ENCODE data around the gene PARD3B. TPM values are rescaled to one million over a fixed set of nuclear protein-coding genes. Genes with fewer than 3 reads are reported as not detected.

The PARD3B gene
- total RNA-seq, 1 experiment from 2014 or later, result 2.0 TPM

DNA sequence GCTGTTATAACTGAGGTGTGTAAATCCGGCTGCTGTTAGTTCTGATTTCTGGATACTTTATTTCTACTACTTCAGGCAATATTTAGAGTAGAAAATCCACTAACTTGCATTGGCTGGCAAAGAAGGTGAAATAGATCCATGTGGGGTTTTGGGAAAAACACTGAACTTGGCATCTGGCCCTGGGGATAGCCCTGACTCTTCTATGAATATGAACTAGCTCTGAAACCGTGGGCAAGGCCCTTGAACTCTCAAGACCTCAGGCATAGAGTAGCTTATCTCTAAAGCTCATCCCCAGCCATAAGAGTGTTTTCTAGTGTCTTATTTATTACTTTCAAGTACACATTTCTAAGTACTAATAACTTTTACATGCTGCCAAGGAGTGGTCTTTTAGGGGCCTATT, 25.8 kb downstream of the PARD3B start:
- no TSS peak for BruUV-seq (replicated peaks)
- ChIA-PET CTCF (no interaction called here), RAD21 (ENCODE audit: low non-redundant PET in 1 of 2, low total read pairs in 2 of 2, uncharacterized antibody in 2 of 2, unreplicated experiment in 2 of 2) (no interaction called here), POLR2A (no interaction called here)
- no peak overlapping the region for H3K9ac ChIP-seq (ENCODE audit: low read length)
- TF ChIP-seq SRF (IDR thresholded peaks at IDR 0.05; ENCODE audit: low read depth) (no peak), SIN3A (IDR thresholded peaks at IDR 0.05; ENCODE audit: low read depth) (no peak), ZFX (IDR thresholded peaks at IDR 0.05) (no peak), EZH2 (IDR thresholded peaks at IDR 0.05) (no peak), JUND (IDR thresholded peaks at IDR 0.05) (no peak), SP1 (IDR thresholded peaks at IDR 0.05; ENCODE audit: low read depth) (no peak), RAD21 (IDR thresholded peaks at IDR 0.05; ENCODE audit: low read depth) (no peak), CEBPB (IDR thresholded peaks at IDR 0.05; ENCODE audit: low read depth) (no peak), POLR2A (IDR thresholded peaks at IDR 0.05; ENCODE audit: borderline replicate concordance, extremely low read depth, insufficient read depth, insufficient read length) (no peak), ELF1 (IDR thresholded peaks at IDR 0.05; ENCODE audit: borderline replicate concordance, low read depth) (no peak), EZH2phosphoT487 (IDR thresholded peaks at IDR 0.05; ENCODE audit: borderline replicate concordance) (no peak), POLR2AphosphoS5 (IDR thresholded peaks at IDR 0.05; ENCODE audit: low read depth, low read length) (no peak), EGR1 (IDR thresholded peaks at IDR 0.05; ENCODE audit: low read depth) (no peak), TCF7L2 (IDR thresholded peaks at IDR 0.05; ENCODE audit: borderline replicate concordance, extremely low read depth, insufficient read depth, insufficient read length) (no peak), FOSL1 (IDR thresholded peaks at IDR 0.05; ENCODE audit: low read depth) (no peak)
- TF ChIP-seq, protein P1, sequence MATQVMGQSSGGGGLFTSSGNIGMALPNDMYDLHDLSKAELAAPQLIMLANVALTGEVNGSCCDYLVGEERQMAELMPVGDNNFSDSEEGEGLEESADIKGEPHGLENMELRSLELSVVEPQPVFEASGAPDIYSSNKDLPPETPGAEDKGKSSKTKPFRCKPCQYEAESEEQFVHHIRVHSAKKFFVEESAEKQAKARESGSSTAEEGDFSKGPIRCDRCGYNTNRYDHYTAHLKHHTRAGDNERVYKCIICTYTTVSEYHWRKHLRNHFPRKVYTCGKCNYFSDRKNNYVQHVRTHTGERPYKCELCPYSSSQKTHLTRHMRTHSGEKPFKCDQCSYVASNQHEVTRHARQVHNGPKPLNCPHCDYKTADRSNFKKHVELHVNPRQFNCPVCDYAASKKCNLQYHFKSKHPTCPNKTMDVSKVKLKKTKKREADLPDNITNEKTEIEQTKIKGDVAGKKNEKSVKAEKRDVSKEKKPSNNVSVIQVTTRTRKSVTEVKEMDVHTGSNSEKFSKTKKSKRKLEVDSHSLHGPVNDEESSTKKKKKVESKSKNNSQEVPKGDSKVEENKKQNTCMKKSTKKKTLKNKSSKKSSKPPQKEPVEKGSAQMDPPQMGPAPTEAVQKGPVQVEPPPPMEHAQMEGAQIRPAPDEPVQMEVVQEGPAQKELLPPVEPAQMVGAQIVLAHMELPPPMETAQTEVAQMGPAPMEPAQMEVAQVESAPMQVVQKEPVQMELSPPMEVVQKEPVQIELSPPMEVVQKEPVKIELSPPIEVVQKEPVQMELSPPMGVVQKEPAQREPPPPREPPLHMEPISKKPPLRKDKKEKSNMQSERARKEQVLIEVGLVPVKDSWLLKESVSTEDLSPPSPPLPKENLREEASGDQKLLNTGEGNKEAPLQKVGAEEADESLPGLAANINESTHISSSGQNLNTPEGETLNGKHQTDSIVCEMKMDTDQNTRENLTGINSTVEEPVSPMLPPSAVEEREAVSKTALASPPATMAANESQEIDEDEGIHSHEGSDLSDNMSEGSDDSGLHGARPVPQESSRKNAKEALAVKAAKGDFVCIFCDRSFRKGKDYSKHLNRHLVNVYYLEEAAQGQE (IDR thresholded peaks at IDR 0.05; ENCODE audit: low read depth), result no peak
- TF ChIP-seq, protein P2, sequence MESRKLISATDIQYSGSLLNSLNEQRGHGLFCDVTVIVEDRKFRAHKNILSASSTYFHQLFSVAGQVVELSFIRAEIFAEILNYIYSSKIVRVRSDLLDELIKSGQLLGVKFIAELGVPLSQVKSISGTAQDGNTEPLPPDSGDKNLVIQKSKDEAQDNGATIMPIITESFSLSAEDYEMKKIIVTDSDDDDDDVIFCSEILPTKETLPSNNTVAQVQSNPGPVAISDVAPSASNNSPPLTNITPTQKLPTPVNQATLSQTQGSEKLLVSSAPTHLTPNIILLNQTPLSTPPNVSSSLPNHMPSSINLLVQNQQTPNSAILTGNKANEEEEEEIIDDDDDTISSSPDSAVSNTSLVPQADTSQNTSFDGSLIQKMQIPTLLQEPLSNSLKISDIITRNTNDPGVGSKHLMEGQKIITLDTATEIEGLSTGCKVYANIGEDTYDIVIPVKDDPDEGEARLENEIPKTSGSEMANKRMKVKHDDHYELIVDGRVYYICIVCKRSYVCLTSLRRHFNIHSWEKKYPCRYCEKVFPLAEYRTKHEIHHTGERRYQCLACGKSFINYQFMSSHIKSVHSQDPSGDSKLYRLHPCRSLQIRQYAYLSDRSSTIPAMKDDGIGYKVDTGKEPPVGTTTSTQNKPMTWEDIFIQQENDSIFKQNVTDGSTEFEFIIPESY (IDR thresholded peaks at IDR 0.05; ENCODE audit: extremely low read depth, insufficient replicate concordance, low read length), result no peak
- TF ChIP-seq, protein P3, sequence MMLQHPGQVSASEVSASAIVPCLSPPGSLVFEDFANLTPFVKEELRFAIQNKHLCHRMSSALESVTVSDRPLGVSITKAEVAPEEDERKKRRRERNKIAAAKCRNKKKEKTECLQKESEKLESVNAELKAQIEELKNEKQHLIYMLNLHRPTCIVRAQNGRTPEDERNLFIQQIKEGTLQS (IDR thresholded peaks at IDR 0.05), result no peak
- TF ChIP-seq, protein P4, sequence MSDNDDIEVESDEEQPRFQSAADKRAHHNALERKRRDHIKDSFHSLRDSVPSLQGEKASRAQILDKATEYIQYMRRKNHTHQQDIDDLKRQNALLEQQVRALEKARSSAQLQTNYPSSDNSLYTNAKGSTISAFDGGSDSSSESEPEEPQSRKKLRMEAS (IDR thresholded peaks at IDR 0.05), result no peak
- TF ChIP-seq, protein P5, sequence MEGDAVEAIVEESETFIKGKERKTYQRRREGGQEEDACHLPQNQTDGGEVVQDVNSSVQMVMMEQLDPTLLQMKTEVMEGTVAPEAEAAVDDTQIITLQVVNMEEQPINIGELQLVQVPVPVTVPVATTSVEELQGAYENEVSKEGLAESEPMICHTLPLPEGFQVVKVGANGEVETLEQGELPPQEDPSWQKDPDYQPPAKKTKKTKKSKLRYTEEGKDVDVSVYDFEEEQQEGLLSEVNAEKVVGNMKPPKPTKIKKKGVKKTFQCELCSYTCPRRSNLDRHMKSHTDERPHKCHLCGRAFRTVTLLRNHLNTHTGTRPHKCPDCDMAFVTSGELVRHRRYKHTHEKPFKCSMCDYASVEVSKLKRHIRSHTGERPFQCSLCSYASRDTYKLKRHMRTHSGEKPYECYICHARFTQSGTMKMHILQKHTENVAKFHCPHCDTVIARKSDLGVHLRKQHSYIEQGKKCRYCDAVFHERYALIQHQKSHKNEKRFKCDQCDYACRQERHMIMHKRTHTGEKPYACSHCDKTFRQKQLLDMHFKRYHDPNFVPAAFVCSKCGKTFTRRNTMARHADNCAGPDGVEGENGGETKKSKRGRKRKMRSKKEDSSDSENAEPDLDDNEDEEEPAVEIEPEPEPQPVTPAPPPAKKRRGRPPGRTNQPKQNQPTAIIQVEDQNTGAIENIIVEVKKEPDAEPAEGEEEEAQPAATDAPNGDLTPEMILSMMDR (IDR thresholded peaks at IDR 0.05 in 2 of 3, conservative IDR thresholded peaks at IDR 0.05 in 1 of 3; ENCODE audit: borderline replicate concordance in 1 of 3, insufficient read depth in 1 of 3, low read depth in 2 of 3, low read length in 2 of 3), result no peak
- ATAC-seq (no peak), DNase-seq (ENCODE audit: low read depth, low spot score) (no peak)
- no peaks in the 10 kb centered on the region for H3K79me2 ChIP-seq (ENCODE audit: insufficient read depth, low read length)
- no peak overlapping the region for H3K4me3 ChIP-seq (replicated peaks in 1 of 2; ENCODE audit: low read depth in 1 of 2, low read length in 2 of 2)
- no peaks in the 10 kb centered on the region for H3K4me1 ChIP-seq (ENCODE audit: control insufficient read depth in 1 of 2, insufficient read depth in 2 of 2, low read length in 2 of 2)
- no peaks in the 10 kb centered on the region for H3K27me3 ChIP-seq (ENCODE audit: insufficient read depth, low read length)
- no peak overlapping the region for H2AFZ ChIP-seq (ENCODE audit: low read depth, low read length, poor library complexity, severe bottlenecking)
- no peaks in the 10 kb centered on the region for H3K9me2 ChIP-seq (ENCODE audit: insufficient read depth)
- H4K20me1 ChIP-seq (ENCODE audit: insufficient read depth), result no peaks in the 10 kb centered on the region
- no peaks in the 10 kb centered on the region for H3K9me3 ChIP-seq (ENCODE audit: control insufficient read depth in 1 of 2, insufficient read depth in 1 of 2, low read depth in 1 of 2, low read length in 2 of 2)
- intact Hi-C loops (cut with micrococcal nuclease), result no loop called here
- no peaks in the 10 kb centered on the region for H3K36me3 ChIP-seq (ENCODE audit: control insufficient read depth in 1 of 2, insufficient read depth in 2 of 2, low read length in 2 of 2)
- H3K4me2 ChIP-seq (ENCODE audit: low read length), result no peak overlapping the region
- H3K27ac ChIP-seq (ENCODE audit: low read depth, low read length), result no peak overlapping the region
